ENCODE data around the gene ABI1.

GRCh38 chr10:26776258-26776657 lies 84.5 kb downstream of the ABI1 start:
- TF ChIP-seq CTCF (conservative IDR thresholded peaks at IDR 0.05 in 1 of 2, IDR thresholded peaks at IDR 0.05 in 1 of 2; ENCODE audit: low read depth in 1 of 2, low read length in 2 of 2): no peak
- no peak for TF ChIP-seq EZH2 (IDR thresholded peaks at IDR 0.05; ENCODE audit: low read length, missing control alignments)

Data from fibroblast of lung (primary cell).